Measurements from ENCODE around the gene ZXDB. TPM values are rescaled to one million over a fixed set of nuclear protein-coding genes. Genes with fewer than 3 reads are reported as not detected.
"Not testable (repeated sequence)": the region's sequence is repeated elsewhere in the genome, so short reads cannot be mapped to it uniquely, and the experiment has no call there.

The ZXDB gene
- polyA plus RNA-seq, 1 experiment, result 7.7 TPM

- no peak for DNase-seq (ENCODE audit: low read depth, low spot score)
- no peak for TF ChIP-seq CTCF (IDR thresholded peaks at IDR 0.05; ENCODE audit: low read depth, low read length)
- ChIA-PET POLR2A (no interaction called here), CTCF (no interaction called here)
- Histone ChIP-seq H3K4me3 (ENCODE audit: low read depth, low read length) (peak overlapping the region; percentile 42), H3K9me3 (ENCODE audit: control insufficient read depth, insufficient read depth, low read length) (no peaks in the 10 kb centered on the region), H3K27ac (ENCODE audit: low read depth, low read length) (no peak overlapping the region), H3K27me3 (ENCODE audit: control insufficient read depth, insufficient read depth, low read length) (no peaks in the 10 kb centered on the region)
Measured at GRCh38 chrX:57596109-57596508, 4.3 kb downstream of the ZXDB start.

- Histone ChIP-seq H3K27ac (ENCODE audit: low read depth, low read length) (no peak overlapping the region), H3K4me3 (ENCODE audit: low read depth, low read length) (peak overlapping the region; percentile 42)
- CTCF ChIA-PET, result no interaction called here
Measured at GRCh38 chrX:57596516-57596915, 4.7 kb downstream of the ZXDB start.

GRCh38 chrX:57607295-57608187, 15.7 kb downstream of the ZXDB start:
- H3K9me3 ChIP-seq (ENCODE audit: control insufficient read depth, insufficient read depth, low read length), result no peaks in the 10 kb centered on the region
- no peak for TF ChIP-seq CTCF (IDR thresholded peaks at IDR 0.05; ENCODE audit: low read depth, low read length)
- DNase-seq (ENCODE audit: low read depth, low spot score), result no peak
- CTCF ChIA-PET, result no interaction called here
- H3K4me3 ChIP-seq (ENCODE audit: low read depth, low read length), result no peak overlapping the region
- no peak overlapping the region for H3K27ac ChIP-seq (ENCODE audit: low read depth, low read length)
- POLR2A ChIA-PET, result no interaction called here
- no peaks in the 10 kb centered on the region for H3K27me3 ChIP-seq (ENCODE audit: control insufficient read depth, insufficient read depth, low read length)

More at GRCh38 chrX:57596516-57596915, 4.7 kb downstream of the ZXDB start:
- no peak for DNase-seq (ENCODE audit: low read depth, low spot score)
- Histone ChIP-seq H3K9me3 (ENCODE audit: control insufficient read depth, insufficient read depth, low read length) (no peaks in the 10 kb centered on the region), H3K27me3 (ENCODE audit: control insufficient read depth, insufficient read depth, low read length) (no peaks in the 10 kb centered on the region)
- POLR2A ChIA-PET, result no interaction called here
- no peak for TF ChIP-seq CTCF (IDR thresholded peaks at IDR 0.05; ENCODE audit: low read depth, low read length)

GRCh38 chrX:57613351-57613750, 21.5 kb downstream of the ZXDB start:
- CTCF ChIA-PET; DNase-seq (ENCODE audit: low read depth, low spot score); POLR2A ChIA-PET: not testable (repeated sequence)

GRCh38 chrX:57629438-57629837, 37.6 kb downstream of the ZXDB start:
- H3K4me3 ChIP-seq (ENCODE audit: low read depth, low read length); CTCF ChIA-PET; POLR2A ChIA-PET: not testable (repeated sequence)

More at GRCh38 chrX:57613351-57613750, 21.5 kb downstream of the ZXDB start:
- H3K4me3 ChIP-seq (ENCODE audit: low read depth, low read length); H3K9me3 ChIP-seq (ENCODE audit: control insufficient read depth, insufficient read depth, low read length); H3K27me3 ChIP-seq (ENCODE audit: control insufficient read depth, insufficient read depth, low read length); H3K27ac ChIP-seq (ENCODE audit: low read depth, low read length): not testable (repeated sequence)

GRCh38 chrX:57640674-57641016, 48.8 kb downstream of the ZXDB start:
- H3K4me3 ChIP-seq (ENCODE audit: low read depth, low read length), result no peak overlapping the region
- DNase-seq (ENCODE audit: low read depth, low spot score), result no peak
- no peaks in the 10 kb centered on the region for H3K9me3 ChIP-seq (ENCODE audit: control insufficient read depth, insufficient read depth, low read length)
- no peak overlapping the region for H3K27ac ChIP-seq (ENCODE audit: low read depth, low read length)
- ChIA-PET CTCF (no interaction called here), POLR2A (no interaction called here)
- no peaks in the 10 kb centered on the region for H3K27me3 ChIP-seq (ENCODE audit: control insufficient read depth, insufficient read depth, low read length)
- TF ChIP-seq CTCF (IDR thresholded peaks at IDR 0.05; ENCODE audit: low read depth, low read length), result no peak

More at GRCh38 chrX:57629438-57629837, 37.6 kb downstream of the ZXDB start:
- not testable (repeated sequence) for H3K27me3 ChIP-seq (ENCODE audit: control insufficient read depth, insufficient read depth, low read length); DNase-seq (ENCODE audit: low read depth, low spot score); H3K27ac ChIP-seq (ENCODE audit: low read depth, low read length); H3K9me3 ChIP-seq (ENCODE audit: control insufficient read depth, insufficient read depth, low read length)

All from AG04450 (cell line).